ENCODE results near the gene PIK3C2G.

GRCh38 chr12:18217966-18218365 is 43.4 kb upstream of the PIK3C2G start:
- TF ChIP-seq EZH2 (IDR thresholded peaks at IDR 0.05; ENCODE audit: insufficient read depth, poor library complexity, severe bottlenecking): no peak
- no peak for TF ChIP-seq EZH2phosphoT487 (IDR thresholded peaks at IDR 0.05; ENCODE audit: insufficient read depth, low read depth)
